MM.1S (cell line): ENCODE data around the gene SNX19.

Experiments used
- DNase-seq: peaks from one replicate; pipeline ENCODE4 v3.0.0-alpha.2; 2015
- H2AFZ ChIP-seq: fragments of 300-600 bp; sonication (generic); 2 replicates; pipeline ENCODE4 v1.6.0; 2016; ENCODE audit warnings: antibody characterized with exemption, low read length
- H3F3A ChIP-seq: fragments of 300-600 bp; sonication (generic); 2 replicates; pipeline ENCODE4 v1.6.1; 2016; ENCODE audit warnings: mild to moderate bottlenecking, antibody characterized with exemption, low read length, moderate library complexity, mixed read lengths; ENCODE audit not compliant: insufficient read depth
- H3K27ac ChIP-seq: fragments of 300-600 bp; sonication (generic); 2 replicates; pipeline ENCODE4 v1.5.1; 2016; ENCODE audit warnings: mild to moderate bottlenecking, low read length
- H3K27me3 ChIP-seq: fragments of 300-600 bp; sonication (generic); replicated peaks from 2 replicates; pipeline ENCODE4 v1.6.0; 2016; ENCODE audit warnings: low read length; ENCODE audit not compliant: insufficient read depth
- H3K36me3 ChIP-seq: fragments of 300-600 bp; sonication (generic); replicated peaks from 2 replicates; pipeline ENCODE4 v1.6.1; 2016; ENCODE audit warnings: mild to moderate bottlenecking, low read length, mixed read lengths; ENCODE audit not compliant: insufficient read depth
- H3K4me1 ChIP-seq: fragments of 300-600 bp; sonication (generic); 2 replicates; pipeline ENCODE4 v1.6.1; 2016; ENCODE audit warnings: low read length, mixed read lengths
- H3K4me2 ChIP-seq: fragments of 300-600 bp; sonication (generic); 2 replicates; pipeline ENCODE4 v1.6.0; 2016; ENCODE audit warnings: low read depth, low read length
- H3K4me3 ChIP-seq: fragments of 300-600 bp; sonication (generic); 2 replicates; pipeline ENCODE4 v1.5.1; 2016; ENCODE audit warnings: low read length, mixed read lengths
- H3K79me2 ChIP-seq: fragments of 300-600 bp; sonication (generic); 2 replicates; pipeline ENCODE4 v1.6.1; 2016; ENCODE audit warnings: mixed run types, low read length, mixed read lengths
- H3K9ac ChIP-seq: fragments of 300-600 bp; sonication (generic); 2 replicates; pipeline ENCODE4 v1.6.1; 2016; ENCODE audit warnings: low read length, mixed read lengths
- H3K9me2 ChIP-seq: fragments of 300-600 bp; sonication (generic); replicated peaks from 2 replicates; pipeline ENCODE4 v1.6.1; 2016; ENCODE audit warnings: mild to moderate bottlenecking, low read length, mixed read lengths; ENCODE audit not compliant: insufficient read depth
- H3K9me3 ChIP-seq: fragments of 300-600 bp; sonication (generic); replicated peaks from 2 replicates; pipeline ENCODE4 v1.6.1; 2016; ENCODE audit warnings: mild to moderate bottlenecking, low read length, mixed read lengths; ENCODE audit not compliant: insufficient read depth
- H4K20me1 ChIP-seq: fragments of 300-600 bp; sonication (generic); 2 replicates; pipeline ENCODE4 v1.6.1; 2016; ENCODE audit warnings: mild to moderate bottlenecking, low read length, moderate library complexity, mixed read lengths; ENCODE audit not compliant: insufficient read depth
- CTCF ChIP-seq: fragments of 300-600 bp; sonication (generic); IDR thresholded peaks from 2 replicates; pipeline ENCODE4 v1.5.1; 2016; ENCODE audit warnings: antibody characterized with exemption, low read length, mixed read lengths
- EZH2 ChIP-seq: fragments of 300-600 bp; sonication (generic); optimal IDR thresholded peaks from 2 replicates; pipeline ENCODE3; 2017; ENCODE audit warnings: low read depth, mild to moderate bottlenecking, antibody characterized with exemption, low read length, mixed read lengths
- EZH2phosphoT487 ChIP-seq: fragments of 300-600 bp; sonication (generic); IDR thresholded peaks from 2 replicates; pipeline ENCODE4 v1.6.1; 2018; ENCODE audit warnings: antibody characterized with exemption, low read length

The SNX19 gene

GRCh38 chr11:130854483-130854882 is 61.8 kb downstream of the SNX19 start:
- Histone ChIP-seq H2AFZ (no peak overlapping the region), H3K9me3 (no peaks in the 10 kb centered on the region), H3K36me3 (no peaks in the 10 kb centered on the region), H3K4me2 (no peak overlapping the region), H3F3A (no peaks in the 10 kb centered on the region), H3K79me2 (no peaks in the 10 kb centered on the region), H3K27ac (no peak overlapping the region), H3K4me1 (peaks cover 22% of the 10 kb centered on the region), H3K27me3 (no peaks in the 10 kb centered on the region), H3K9me2 (no peaks in the 10 kb centered on the region), H3K9ac (no peak overlapping the region), H3K4me3 (no peak overlapping the region), H4K20me1 (no peaks in the 10 kb centered on the region)
- no peak for DNase-seq
- no peak for TF ChIP-seq EZH2

- peaks cover 18% of the 10 kb centered on the region for H3F3A ChIP-seq
- no peak overlapping the region for H2AFZ ChIP-seq
- peaks cover 18% of the 10 kb centered on the region for H3K4me1 ChIP-seq
- H3K27me3 ChIP-seq = no peaks in the 10 kb centered on the region
- H4K20me1 ChIP-seq = no peaks in the 10 kb centered on the region
- H3K4me2 ChIP-seq = no peak overlapping the region
- H3K79me2 ChIP-seq = no peaks in the 10 kb centered on the region
- H3K36me3 ChIP-seq = no peaks in the 10 kb centered on the region
- H3K9ac ChIP-seq = no peak overlapping the region
- H3K9me3 ChIP-seq = no peaks in the 10 kb centered on the region
- no peak for TF ChIP-seq EZH2
- no peak for TF ChIP-seq EZH2phosphoT487
- no peak for TF ChIP-seq CTCF
- no peaks in the 10 kb centered on the region for H3K9me2 ChIP-seq
- no peak overlapping the region for H3K4me3 ChIP-seq
- no peak for DNase-seq
- H3K27ac ChIP-seq = no peak overlapping the region
Measured at GRCh38 chr11:130852589-130852988, 63.7 kb downstream of the SNX19 start.

- Histone ChIP-seq H3K9me3 (no peaks in the 10 kb centered on the region), H3K9ac (no peak overlapping the region), H3K4me1 (peaks cover 38% of the 10 kb centered on the region), H3K4me2 (no peak overlapping the region), H3K79me2 (no peaks in the 10 kb centered on the region), H3K27ac (peak overlapping the region; percentile 98; the same call in 1 of the 2 replicates), H3F3A (peaks cover 41% of the 10 kb centered on the region), H3K4me3 (no peak overlapping the region), H3K27me3 (no peaks in the 10 kb centered on the region), H4K20me1 (no peaks in the 10 kb centered on the region), H2AFZ (no peak overlapping the region), H3K36me3 (no peaks in the 10 kb centered on the region), H3K9me2 (no peaks in the 10 kb centered on the region)
- no peak for DNase-seq
- TF ChIP-seq EZH2phosphoT487 (no peak), EZH2 (no peak), CTCF (no peak)
Measured at GRCh38 chr11:130850185-130850944, 65.9 kb downstream of the SNX19 start.

- Histone ChIP-seq H3K79me2 (no peaks in the 10 kb centered on the region), H3K9me3 (no peaks in the 10 kb centered on the region), H3K4me2 (peak overlapping the region; percentile 95), H3K9me2 (no peaks in the 10 kb centered on the region), H4K20me1 (no peaks in the 10 kb centered on the region), H3F3A (peaks cover 42% of the 10 kb centered on the region), H3K9ac (peak overlapping the region; percentile 82), H3K27me3 (no peaks in the 10 kb centered on the region), H2AFZ (peak overlapping the region; percentile 42; the same call in 1 of the 2 replicates), H3K4me1 (peaks cover 45% of the 10 kb centered on the region), H3K4me3 (peak overlapping the region; percentile 55), H3K27ac (peak overlapping the region; percentile 98), H3K36me3 (no peaks in the 10 kb centered on the region)
- no peak for DNase-seq
- TF ChIP-seq CTCF (no peak), EZH2 (no peak), EZH2phosphoT487 (no peak)
Measured at GRCh38 chr11:130849215-130849568, 67.1 kb downstream of the SNX19 start.
